Smooth muscle cell of the brain vasculature (primary cell): ENCODE results near the gene MRTFB.

Experiments
- DNase-seq: peaks from one replicate; pipeline ENCODE4 v3.0.0-alpha.2; 2012; ENCODE audit warnings: low read depth, low spot score

MRTFB gene

GRCh38 chr16:14063618-14064581 lies 7.2 kb upstream of the MRTFB start:
- no peak for DNase-seq

GRCh38 chr16:14069818-14070217 lies 1.3 kb upstream of the MRTFB start:
- no peak for DNase-seq

- no peak for DNase-seq
Observed at GRCh38 chr16:14070555-14070876, 603 bp upstream of the MRTFB start.

- no peak for DNase-seq
Observed at GRCh38 chr16:14071576-14072271, 605 bp downstream of the MRTFB start.

- no peak for DNase-seq
Observed at GRCh38 chr16:14072360-14072759, 1.2 kb downstream of the MRTFB start.

- DNase-seq = no peak
Observed at GRCh38 chr16:14074544-14074943, 3.4 kb downstream of the MRTFB start.

- no peak for DNase-seq
Observed at GRCh38 chr16:14077918-14078317, 6.8 kb downstream of the MRTFB start.

- no peak for DNase-seq
Observed at GRCh38 chr16:14086477-14086876, 15.4 kb downstream of the MRTFB start.

- no peak for DNase-seq
Observed at GRCh38 chr16:14087181-14087580, 16.1 kb downstream of the MRTFB start.

- DNase-seq = no peak
Observed at GRCh38 chr16:14087590-14088154, 16.6 kb downstream of the MRTFB start.

- no peak for DNase-seq
Observed at GRCh38 chr16:14088155-14088753, 17.1 kb downstream of the MRTFB start.

- no peak for DNase-seq
Observed at GRCh38 chr16:14089283-14089823, 18.2 kb downstream of the MRTFB start.

GRCh38 chr16:14092561-14092960 lies 21.4 kb downstream of the MRTFB start:
- no peak for DNase-seq

- no peak for DNase-seq
Observed at GRCh38 chr16:14095883-14096551, 24.9 kb downstream of the MRTFB start.

- DNase-seq = no peak
Observed at GRCh38 chr16:14097182-14097959, 26.3 kb downstream of the MRTFB start.

- no peak for DNase-seq
Observed at GRCh38 chr16:14098081-14098480, 27.0 kb downstream of the MRTFB start.

- no peak for DNase-seq
Observed at GRCh38 chr16:14100825-14101224, 29.7 kb downstream of the MRTFB start.

- DNase-seq = no peak
Observed at GRCh38 chr16:14101415-14101814, 30.3 kb downstream of the MRTFB start.

- no peak for DNase-seq
Observed at GRCh38 chr16:14102925-14103720, 32.0 kb downstream of the MRTFB start.

GRCh38 chr16:14104066-14104465 lies 32.9 kb downstream of the MRTFB start:
- DNase-seq = no peak
